Suprapubic skin (tissue), 4 donors: ENCODE data around the gene CPPED1. TPM values are rescaled to one million over a fixed set of nuclear protein-coding genes. Genes with fewer than 3 reads are reported as not detected.
"Not testable (repeated sequence)": the region's sequence is repeated elsewhere in the genome, so short reads cannot be mapped to it uniquely, and the experiment has no call there.

Experiments used
- DNase-seq, 2 donors: peaks; one replicate each; pipeline ENCODE4 v3.0.0-alpha.2; 2019; ENCODE audit warnings: low spot score in 2 of 2
- H3K27ac ChIP-seq: fragments of 200-600 bp; sonication (generic); one replicate; pipeline ENCODE4 v1.5.1; 2019
- H3K27me3 ChIP-seq: fragments of 200-600 bp; sonication (generic); one replicate; pipeline ENCODE4 v1.5.1; 2019
- H3K36me3 ChIP-seq: fragments of 200-600 bp; sonication (generic); one replicate; pipeline ENCODE4 v1.5.1; 2019
- H3K4me1 ChIP-seq: fragments of 200-600 bp; sonication (generic); one replicate; pipeline ENCODE4 v1.5.1; 2019
- H3K4me3 ChIP-seq: fragments of 200-600 bp; sonication (generic); one replicate; pipeline ENCODE4 v1.5.1; 2019; ENCODE audit warnings: mild to moderate bottlenecking
- H3K9me3 ChIP-seq: fragments of 200-600 bp; sonication (generic); one replicate; pipeline ENCODE4 v1.5.1; 2019
- EP300 ChIP-seq: sonication (generic); formaldehyde crosslinking; IDR thresholded peaks from one replicate; pipeline ENCODE4 v1.6.1; 2017; ENCODE audit warnings: antibody characterized with exemption
- POLR2A ChIP-seq, 2 donors: fragments of 450-650 bp; IDR thresholded peaks; one replicate each; pipeline ENCODE4 v1.6.1; 2017; ENCODE audit warnings: antibody characterized with exemption in 2 of 2, mild to moderate bottlenecking in 2 of 2, moderate library complexity in 2 of 2
- POLR2AphosphoS5 ChIP-seq, 3 donors: sonication (generic); formaldehyde crosslinking; IDR thresholded peaks; one replicate each; pipeline ENCODE4 v1.6.1; 2017; ENCODE audit warnings: antibody characterized with exemption in 3 of 3
- WGBS: methylation state at CpG from one replicate; pipeline ENCODE4 v1.1.5; 2018; 5-methylcytosine and 5-hydroxymethylcytosine counted together
- total RNA-seq, 4 donors: library from RNA; depleted of rRNA; stranded (reverse); fragments of >200 nt; gene quantifications; one replicate each; pipeline ENCODE4 v1.1.0, GENCODE V29; 2016
- TF ChIP-seq, protein P1 (sequence below), 2 donors: fragments of 200-600 bp in 1 of 2; fragments of 450-650 bp in 1 of 2; sonication (generic) in 1 of 2; IDR thresholded peaks; one replicate each; pipeline ENCODE4 v1.5.1; 2016 to 2019; ENCODE audit warnings: antibody characterized with exemption in 2 of 2, mild to moderate bottlenecking in 1 of 2, moderate library complexity in 1 of 2

CPPED1 gene
- total RNA-seq, 4 donors from 2014 or later, result 8.7 to 13.3 (median 10.7) TPM

DNA sequence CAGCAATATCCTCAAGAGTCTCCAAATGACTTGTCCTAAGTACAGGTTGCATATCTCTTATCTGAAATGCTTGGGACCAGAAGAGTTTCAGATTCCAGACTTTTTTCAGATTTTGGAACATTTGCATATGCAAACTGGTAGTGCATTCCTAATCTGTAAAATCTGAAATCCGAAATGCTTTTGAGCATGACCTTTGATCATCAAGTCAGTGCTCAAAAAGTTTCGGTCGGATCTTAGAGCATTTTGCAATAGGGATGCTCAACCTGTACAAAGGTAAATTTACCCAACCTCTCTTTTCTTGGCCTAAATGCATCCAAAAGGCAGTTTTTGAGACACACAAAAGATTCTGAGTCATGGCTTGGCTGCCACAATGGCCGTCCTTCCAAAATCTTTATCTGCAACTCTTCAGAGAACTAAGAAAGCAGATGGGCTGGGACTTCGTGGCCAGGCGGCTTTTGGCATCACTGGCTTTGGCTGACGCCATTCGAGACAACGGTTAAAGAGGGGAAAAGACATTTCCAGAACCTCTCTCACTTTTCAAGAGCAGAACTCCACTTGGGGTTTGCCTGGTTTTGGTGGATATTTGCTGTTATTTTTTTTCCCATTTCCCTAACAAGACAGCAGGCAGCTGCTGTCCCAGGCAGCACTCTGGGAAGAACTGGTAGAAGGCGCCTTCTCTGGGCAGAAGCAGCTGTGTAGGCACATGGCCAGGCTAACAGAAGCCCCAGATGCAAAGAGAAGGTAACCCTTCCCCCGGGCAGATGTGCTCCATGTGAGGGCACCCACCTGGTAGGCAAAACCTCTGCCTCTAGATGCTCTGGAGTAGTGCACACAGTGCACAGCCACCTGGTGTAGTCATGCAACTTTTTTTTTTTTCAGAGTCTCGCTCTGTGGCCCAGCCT, 8.9 kb downstream of the CPPED1 start:
- DNase-seq, result no peak

DNA sequence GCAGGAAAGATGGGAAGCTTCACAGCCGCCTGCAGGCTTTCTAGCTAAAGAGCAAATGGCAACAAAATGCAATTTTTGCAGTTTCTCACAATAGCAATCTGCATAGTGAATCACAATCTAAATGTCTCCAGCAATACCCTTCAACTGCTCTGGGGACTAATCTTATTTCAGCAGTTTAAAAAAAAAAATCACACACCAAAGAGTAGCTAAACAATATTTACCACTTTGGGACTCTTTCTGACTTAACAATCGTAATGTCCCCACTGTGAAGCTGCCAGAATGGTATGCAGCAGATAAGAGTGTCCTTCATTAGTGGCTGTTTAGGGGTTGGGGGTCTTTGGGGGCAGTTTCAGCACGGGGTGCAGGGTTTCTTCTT, 9.8 kb downstream of the CPPED1 start:
- Histone ChIP-seq H3K4me1 (no peaks in the 10 kb centered on the region), H3K36me3 (no peaks in the 10 kb centered on the region), H3K27me3 (no peaks in the 10 kb centered on the region), H3K9me3 (no peaks in the 10 kb centered on the region), H3K27ac (no peak overlapping the region), H3K4me3 (no peak overlapping the region)
- no peak for TF ChIP-seq POLR2A (IDR thresholded peaks at IDR 0.05)
- TF ChIP-seq, protein P1, sequence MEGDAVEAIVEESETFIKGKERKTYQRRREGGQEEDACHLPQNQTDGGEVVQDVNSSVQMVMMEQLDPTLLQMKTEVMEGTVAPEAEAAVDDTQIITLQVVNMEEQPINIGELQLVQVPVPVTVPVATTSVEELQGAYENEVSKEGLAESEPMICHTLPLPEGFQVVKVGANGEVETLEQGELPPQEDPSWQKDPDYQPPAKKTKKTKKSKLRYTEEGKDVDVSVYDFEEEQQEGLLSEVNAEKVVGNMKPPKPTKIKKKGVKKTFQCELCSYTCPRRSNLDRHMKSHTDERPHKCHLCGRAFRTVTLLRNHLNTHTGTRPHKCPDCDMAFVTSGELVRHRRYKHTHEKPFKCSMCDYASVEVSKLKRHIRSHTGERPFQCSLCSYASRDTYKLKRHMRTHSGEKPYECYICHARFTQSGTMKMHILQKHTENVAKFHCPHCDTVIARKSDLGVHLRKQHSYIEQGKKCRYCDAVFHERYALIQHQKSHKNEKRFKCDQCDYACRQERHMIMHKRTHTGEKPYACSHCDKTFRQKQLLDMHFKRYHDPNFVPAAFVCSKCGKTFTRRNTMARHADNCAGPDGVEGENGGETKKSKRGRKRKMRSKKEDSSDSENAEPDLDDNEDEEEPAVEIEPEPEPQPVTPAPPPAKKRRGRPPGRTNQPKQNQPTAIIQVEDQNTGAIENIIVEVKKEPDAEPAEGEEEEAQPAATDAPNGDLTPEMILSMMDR (IDR thresholded peaks at IDR 0.05), result no peak
- no peak for TF ChIP-seq EP300
- no peak for TF ChIP-seq POLR2AphosphoS5 (IDR thresholded peaks at IDR 0.05)
- 71% methylated on average over 3 of the region's 3 CpGs for WGBS
- no peak for DNase-seq

More for the DNA sequence above, 8.9 kb downstream of the CPPED1 start:
- no peak for TF ChIP-seq POLR2AphosphoS5 (IDR thresholded peaks at IDR 0.05)
- TF ChIP-seq, protein P1 (IDR thresholded peaks at IDR 0.05), result no peak
- TF ChIP-seq EP300, result no peak
- no peak for TF ChIP-seq POLR2A (IDR thresholded peaks at IDR 0.05)
- Histone ChIP-seq H3K27ac (no peak overlapping the region), H3K4me3 (no peak overlapping the region), H3K36me3 (no peaks in the 10 kb centered on the region), H3K4me1 (no peaks in the 10 kb centered on the region), H3K27me3 (no peaks in the 10 kb centered on the region), H3K9me3 (no peaks in the 10 kb centered on the region)
- 64% methylated on average over 11 of the region's 12 CpGs for WGBS

DNA sequence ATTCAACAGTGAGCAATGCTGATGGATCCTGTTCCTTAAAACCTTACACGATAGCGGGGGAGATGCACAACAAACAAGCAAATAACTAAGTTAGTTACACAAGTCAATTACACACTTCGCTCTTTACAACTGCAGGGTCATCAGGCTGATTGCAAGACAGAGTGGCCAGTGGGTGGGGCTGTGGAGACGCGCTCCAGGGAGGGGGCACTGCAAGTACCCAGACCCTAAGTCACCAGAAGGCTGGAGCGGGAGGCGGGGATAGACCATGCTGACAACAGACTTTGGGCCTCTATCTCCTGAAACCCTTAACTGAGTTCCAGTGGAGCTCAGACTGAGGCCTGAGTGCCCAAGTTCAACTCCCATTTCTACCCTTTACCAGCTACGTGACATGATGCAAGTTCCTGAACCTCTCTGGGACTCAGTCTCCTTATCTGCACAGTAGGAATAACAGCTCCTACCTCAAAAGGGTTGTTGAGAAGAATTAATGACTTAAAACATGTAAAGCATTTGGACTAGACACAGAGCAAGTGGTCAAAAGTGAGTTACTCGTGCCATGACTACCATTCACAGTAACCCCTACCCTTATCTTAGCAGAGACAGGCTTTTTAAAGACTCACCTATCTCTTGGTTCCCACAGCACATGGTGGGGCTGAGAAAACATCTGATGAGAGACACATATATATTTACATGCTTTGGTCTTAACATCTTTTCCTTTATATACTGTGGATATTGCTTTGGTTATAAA, 10.4 kb downstream of the CPPED1 start:
- Histone ChIP-seq H3K27me3 (no peaks in the 10 kb centered on the region), H3K4me1 (no peaks in the 10 kb centered on the region), H3K9me3 (no peaks in the 10 kb centered on the region), H3K27ac (no peak overlapping the region), H3K4me3 (no peak overlapping the region), H3K36me3 (no peaks in the 10 kb centered on the region)
- WGBS, result 94% methylated on average over 9 of the region's 9 CpGs
- no peak for TF ChIP-seq POLR2A (IDR thresholded peaks at IDR 0.05)
- TF ChIP-seq, protein P1 (IDR thresholded peaks at IDR 0.05), result no peak
- no peak for TF ChIP-seq POLR2AphosphoS5 (IDR thresholded peaks at IDR 0.05)
- TF ChIP-seq EP300, result no peak
- no peak for DNase-seq

DNA sequence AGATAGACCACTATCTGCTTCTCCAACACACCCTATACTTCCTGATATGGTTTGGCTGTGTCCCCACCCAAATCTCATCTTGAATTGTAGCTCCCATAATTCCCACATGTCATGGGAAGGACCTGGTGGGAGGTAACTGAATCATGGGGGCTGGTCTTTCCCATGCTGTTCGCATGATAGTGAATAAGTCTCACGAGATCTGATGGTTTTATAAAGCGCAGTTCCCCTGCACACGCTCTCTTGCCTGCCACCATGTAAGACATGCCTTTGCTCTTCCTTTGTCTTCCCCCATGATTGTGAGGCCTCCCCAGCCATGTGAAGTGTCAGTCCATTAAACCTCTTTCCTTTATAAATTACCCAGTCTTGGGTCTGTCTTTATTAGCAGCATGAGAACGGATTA, 11.2 kb downstream of the CPPED1 start:
- H3K36me3 ChIP-seq, DNase-seq, H3K27me3 ChIP-seq, H3K27ac ChIP-seq, H3K4me1 ChIP-seq, H3K4me3 ChIP-seq, H3K9me3 ChIP-seq: not testable (repeated sequence)
- 95% methylated on average over 5 of the region's 5 CpGs for WGBS

DNA sequence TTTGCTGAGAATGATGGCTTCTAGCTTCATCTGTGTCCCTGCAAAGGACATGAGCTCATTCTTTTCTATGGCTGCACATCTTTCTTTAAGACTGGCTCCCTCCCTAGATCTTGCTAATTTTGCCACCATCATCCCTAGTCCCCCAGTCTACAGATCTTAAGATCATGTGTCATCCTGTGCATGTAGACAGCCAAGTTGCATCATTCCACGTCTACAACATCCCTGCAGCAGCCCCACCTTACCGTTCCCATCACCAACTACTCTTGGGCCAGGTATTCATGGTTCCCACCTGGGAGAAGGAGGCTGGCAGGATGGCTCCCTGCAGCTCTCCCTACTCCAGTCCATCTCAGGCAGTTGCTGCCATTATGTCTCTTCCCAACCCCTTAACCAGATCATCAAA, 12.3 kb downstream of the CPPED1 start:
- H3K4me1 ChIP-seq, result no peaks in the 10 kb centered on the region
- peaks cover 3% of the 10 kb centered on the region for H3K9me3 ChIP-seq
- 97% methylated on average over 2 of the region's 2 CpGs for WGBS
- H3K36me3 ChIP-seq, result no peaks in the 10 kb centered on the region
- DNase-seq, result no peak
- no peaks in the 10 kb centered on the region for H3K27me3 ChIP-seq
- H3K27ac ChIP-seq, result no peak overlapping the region
- TF ChIP-seq POLR2A (IDR thresholded peaks at IDR 0.05) (no peak), EP300 (no peak), POLR2AphosphoS5 (IDR thresholded peaks at IDR 0.05) (no peak)
- TF ChIP-seq, protein P1 (IDR thresholded peaks at IDR 0.05), result no peak
- no peak overlapping the region for H3K4me3 ChIP-seq
